Astrocyte of the cerebellum (primary cell): ENCODE measurements around the gene FOXO3.

Experiments used
- DNase-seq: peaks from one replicate; pipeline ENCODE4 v3.0.0-alpha.2; 2011; ENCODE audit warnings: low read depth
- H3K4me3 ChIP-seq: 2 replicates; pipeline ENCODE4 v1.5.1; 2011; ENCODE audit warnings: mild to moderate bottlenecking, low read depth, low read length, moderate library complexity
- in situ Hi-C: cut with HindIII; loops from 2 replicates; pipeline ENCODE4 v1.10.0; 2017; ENCODE audit warnings: low sequenced_read_pairs
- TF ChIP-seq, protein P1 (sequence below): IDR thresholded peaks from 2 replicates; pipeline ENCODE4 v1.5.1; 2012; ENCODE audit warnings: low read length, low read depth, moderate library complexity, mild to moderate bottlenecking; ENCODE audit errors: missing control alignments

FOXO3 gene

DNA sequence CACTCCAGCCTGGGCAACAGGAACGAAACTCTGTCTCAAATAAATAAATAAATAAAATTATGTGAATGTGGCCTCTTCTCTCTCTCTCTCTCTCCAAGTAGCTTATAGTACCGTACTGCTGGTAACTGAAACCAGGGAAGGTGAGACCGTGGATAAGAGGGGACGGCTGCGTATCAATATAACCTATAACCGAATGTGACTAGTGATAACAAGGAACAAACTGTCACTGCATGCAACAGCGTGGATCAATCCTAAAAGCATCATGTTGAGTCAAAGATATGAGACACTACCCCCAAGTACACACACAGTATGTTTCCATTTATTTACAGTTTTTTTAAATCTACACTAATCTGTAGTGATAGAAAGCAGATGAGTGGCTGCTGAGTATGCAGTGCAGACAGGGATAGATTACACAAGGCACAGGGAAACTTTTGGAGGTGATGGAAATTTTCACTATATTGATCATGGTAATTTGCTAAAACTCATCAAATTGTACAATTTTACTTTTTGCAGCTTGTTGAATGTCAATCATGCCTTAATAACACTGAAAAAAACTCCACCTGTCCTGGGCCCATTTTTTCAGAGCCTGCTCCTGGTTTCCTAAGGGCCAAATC is 166.1 kb downstream of the FOXO3 start:
- in situ Hi-C loops, result no loop called here
- TF ChIP-seq, protein P1, sequence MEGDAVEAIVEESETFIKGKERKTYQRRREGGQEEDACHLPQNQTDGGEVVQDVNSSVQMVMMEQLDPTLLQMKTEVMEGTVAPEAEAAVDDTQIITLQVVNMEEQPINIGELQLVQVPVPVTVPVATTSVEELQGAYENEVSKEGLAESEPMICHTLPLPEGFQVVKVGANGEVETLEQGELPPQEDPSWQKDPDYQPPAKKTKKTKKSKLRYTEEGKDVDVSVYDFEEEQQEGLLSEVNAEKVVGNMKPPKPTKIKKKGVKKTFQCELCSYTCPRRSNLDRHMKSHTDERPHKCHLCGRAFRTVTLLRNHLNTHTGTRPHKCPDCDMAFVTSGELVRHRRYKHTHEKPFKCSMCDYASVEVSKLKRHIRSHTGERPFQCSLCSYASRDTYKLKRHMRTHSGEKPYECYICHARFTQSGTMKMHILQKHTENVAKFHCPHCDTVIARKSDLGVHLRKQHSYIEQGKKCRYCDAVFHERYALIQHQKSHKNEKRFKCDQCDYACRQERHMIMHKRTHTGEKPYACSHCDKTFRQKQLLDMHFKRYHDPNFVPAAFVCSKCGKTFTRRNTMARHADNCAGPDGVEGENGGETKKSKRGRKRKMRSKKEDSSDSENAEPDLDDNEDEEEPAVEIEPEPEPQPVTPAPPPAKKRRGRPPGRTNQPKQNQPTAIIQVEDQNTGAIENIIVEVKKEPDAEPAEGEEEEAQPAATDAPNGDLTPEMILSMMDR, result no peak
- H3K4me3 ChIP-seq, result no peak overlapping the region
- DNase-seq, result no peak

DNA sequence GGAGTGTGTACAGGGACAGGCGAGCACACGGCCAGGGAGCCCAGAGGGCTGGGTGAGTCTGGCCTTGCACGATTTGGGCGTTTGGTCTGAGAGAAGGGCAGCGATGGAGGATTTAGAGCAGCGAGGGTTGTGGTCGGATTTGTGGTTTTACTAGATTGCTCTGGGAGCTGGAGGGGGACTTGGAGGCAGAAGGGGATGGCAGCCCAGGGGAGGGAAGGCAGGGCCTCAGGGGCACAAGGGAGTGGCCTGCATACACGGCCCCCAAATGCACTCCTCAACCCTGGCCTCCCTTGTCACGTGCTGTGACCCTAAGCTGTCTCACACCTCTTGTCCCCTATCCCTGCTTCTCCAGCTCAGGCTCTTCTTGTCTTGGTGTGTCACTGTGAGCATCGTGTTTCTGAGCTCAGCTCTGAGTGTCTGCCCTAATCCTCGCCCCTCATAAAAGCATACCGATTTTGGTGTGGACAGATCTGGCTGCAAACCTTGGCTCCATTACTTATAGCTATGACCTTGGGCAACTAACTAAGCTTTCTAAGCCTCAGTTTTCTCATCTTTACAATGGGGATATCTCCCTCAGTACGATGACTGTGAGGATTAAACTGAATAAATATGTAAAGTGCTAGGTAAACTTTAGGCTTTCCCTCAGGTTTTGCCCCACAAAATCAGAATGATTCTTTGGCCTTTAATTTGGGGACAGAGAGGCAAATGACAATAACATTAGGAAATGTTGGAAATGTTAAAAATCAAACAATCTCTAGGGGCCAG is 167.4 kb downstream of the FOXO3 start:
- no peak overlapping the region for H3K4me3 ChIP-seq
- no peak for DNase-seq
- in situ Hi-C loops, result no loop called here
- TF ChIP-seq, protein P1, result no peak

DNA sequence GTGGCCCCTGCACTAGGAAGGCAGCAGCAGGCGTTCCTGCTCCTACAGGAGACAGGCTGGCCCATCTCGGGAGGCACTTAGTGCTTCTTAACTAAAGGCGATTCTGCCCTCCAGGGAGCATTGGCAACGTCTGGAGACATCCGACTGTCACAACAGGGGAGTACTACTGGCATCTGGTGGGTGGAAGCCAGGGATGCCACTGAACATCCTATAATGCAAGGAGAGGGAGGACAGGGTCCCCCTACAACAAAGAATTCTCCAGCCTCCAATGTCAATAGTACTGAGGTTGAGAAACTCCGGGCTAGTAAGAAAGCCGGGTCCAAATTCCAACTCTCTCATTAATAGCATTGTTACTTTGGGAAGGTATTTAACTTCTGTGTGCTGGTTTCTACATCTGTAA is 168.1 kb downstream of the FOXO3 start:
- DNase-seq, result no peak
- in situ Hi-C loops, result no loop called here
- TF ChIP-seq, protein P1, result no peak
- no peak overlapping the region for H3K4me3 ChIP-seq

DNA sequence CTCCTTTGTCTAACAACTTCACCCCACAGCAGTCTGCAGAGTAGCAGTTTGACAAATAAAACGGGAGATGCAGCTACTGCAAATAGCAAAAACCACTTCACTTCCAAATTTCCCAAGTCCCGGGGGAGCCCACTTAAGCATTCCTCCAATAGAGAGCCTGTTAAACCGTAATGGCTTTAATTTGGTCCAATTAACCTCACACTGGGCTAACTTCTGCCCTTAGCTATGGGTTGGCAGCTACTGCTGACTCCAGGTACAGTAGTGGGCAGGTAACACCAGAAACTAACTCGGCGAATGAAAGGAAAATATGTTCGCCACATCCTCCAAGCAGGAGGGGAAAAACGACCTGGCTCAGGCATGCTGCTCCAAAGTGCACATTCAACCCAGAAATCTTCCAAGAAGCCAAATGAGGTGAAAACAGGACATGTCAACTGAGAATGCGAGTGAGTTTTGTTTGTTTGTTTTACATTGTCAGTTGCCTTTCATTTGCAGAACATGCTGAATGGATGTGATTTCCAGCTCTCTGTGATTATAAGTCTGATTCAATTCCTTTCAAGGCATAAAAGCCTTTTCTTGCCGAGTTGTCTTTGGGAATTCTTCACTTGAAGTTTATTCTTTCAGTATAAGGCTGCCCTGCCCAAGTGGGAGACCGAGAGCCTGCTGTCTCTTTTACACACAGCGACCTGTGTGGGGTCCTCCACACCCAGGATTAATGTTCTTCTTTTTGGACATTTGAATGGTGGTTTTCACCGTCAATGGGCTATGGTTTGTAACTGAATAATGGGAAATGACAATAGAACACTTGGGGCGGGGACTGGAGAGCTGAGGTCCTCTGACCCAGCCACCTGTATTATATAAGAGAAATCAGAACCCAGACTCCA is 170.2 kb downstream of the FOXO3 start:
- in situ Hi-C loops, result no loop called here
- no peak overlapping the region for H3K4me3 ChIP-seq
- TF ChIP-seq, protein P1, result no peak
- DNase-seq, result no peak

DNA sequence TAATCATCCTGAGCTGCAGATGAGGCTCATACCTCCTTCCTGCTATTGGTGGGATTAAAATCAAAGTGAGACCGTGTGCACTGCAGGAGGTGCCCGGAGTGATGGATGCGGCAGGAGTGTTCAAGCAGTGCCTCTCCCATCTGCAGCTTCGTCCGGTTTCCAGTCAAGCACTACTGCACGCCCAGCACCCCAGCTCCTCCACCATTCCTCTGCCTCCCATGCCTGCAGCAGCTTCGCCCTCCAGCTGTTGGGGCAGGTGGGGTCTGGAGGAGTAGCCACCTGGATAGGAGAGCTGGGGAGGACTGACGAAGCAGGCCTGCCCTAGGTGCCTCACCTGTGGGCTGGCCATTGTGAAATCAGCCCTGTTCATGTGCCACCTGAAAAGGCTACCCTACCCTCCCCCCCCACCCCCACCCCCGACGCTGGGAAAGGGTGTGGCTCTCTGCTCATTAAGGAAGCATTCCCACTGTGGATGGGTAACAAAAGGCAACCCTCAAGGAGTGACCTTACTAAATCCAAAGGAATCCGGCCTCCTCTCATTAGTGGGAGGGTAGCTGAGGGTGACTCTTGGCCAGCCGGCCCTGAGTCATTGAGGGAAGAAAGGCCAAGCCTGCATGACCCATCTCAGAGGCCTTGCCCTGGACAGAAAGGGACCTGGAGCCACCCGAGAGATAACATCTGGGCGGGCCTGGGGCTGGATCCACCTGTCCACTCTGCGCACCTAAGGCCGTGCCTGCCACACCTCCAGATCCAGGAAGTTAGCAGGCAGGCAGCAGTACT is 171.6 kb downstream of the FOXO3 start:
- TF ChIP-seq, protein P1, result no peak
- no peak for DNase-seq
- no peak overlapping the region for H3K4me3 ChIP-seq
- in situ Hi-C loops, result no loop called here

DNA sequence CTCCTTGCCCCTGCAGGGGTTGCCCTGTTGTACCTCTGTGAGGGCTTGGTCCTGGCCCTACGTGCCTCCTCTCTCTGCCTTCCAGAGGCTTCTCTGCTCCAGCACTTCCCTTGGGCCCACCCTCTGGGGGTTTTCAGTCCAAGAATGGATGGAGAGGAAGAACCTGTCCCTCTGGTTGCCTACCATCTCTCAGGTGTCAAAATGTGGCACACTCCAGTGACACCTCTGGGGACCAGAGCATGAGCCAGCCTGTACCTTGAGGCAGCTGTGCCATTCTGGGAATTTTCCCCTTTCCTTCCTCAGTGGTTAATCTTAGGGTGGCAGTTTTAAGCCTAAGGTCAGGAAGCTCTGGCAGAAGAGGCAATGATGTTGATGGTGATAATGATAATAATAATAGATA is 172.3 kb downstream of the FOXO3 start:
- in situ Hi-C loops, result no loop called here
- TF ChIP-seq, protein P1, result no peak

More for the DNA sequence above, 172.3 kb downstream of the FOXO3 start:
- DNase-seq, result no peak
- H3K4me3 ChIP-seq, result no peak overlapping the region
